Body of pancreas (tissue), 4 donors: ENCODE results near the gene MAST4. TPM values are rescaled to one million over a fixed set of nuclear protein-coding genes. Genes with fewer than 3 reads are reported as not detected.
"Not testable (repeated sequence)": the region's sequence is repeated elsewhere in the genome, so short reads cannot be mapped to it uniquely, and the experiment has no call there.

Source experiments
- ATAC-seq: fragments of 150-250 bp; one replicate; pipeline ENCODE4 v1.9.1; 2016
- DNase-seq, 4 donors: peaks; one replicate each; pipeline ENCODE4 v3.0.0-alpha.2; 2019
- H3K27ac ChIP-seq, 4 donors: fragments of 200-600 bp; sonication (generic); 1 replicate in 3 of 4; 2 replicates in 1 of 4; pipeline versions ENCODE4 v1.5.1 to v1.6.1; 2016 to 2019; ENCODE audit warnings: mild to moderate bottlenecking in 1 of 4, mixed read lengths in 1 of 4, moderate library complexity in 1 of 4
- H3K27me3 ChIP-seq, 2 donors: fragments of 200-600 bp; sonication (generic); one replicate each; pipeline ENCODE4 v1.6.0; 2016; ENCODE audit warnings: mild to moderate bottlenecking in 1 of 2
- H3K36me3 ChIP-seq, 2 donors: fragments of 200-600 bp; sonication (generic); replicated peaks in 1 of 2; 2 replicates each; pipeline ENCODE4 v1.5.1; 2016; ENCODE audit warnings: low read depth in 2 of 2; ENCODE audit not compliant: insufficient read depth in 1 of 2
- H3K4me1 ChIP-seq: fragments of 200-600 bp; sonication (generic); one replicate; pipeline ENCODE4 v1.6.0; 2016
- H3K4me3 ChIP-seq, 2 donors: fragments of 200-600 bp; sonication (generic); 1 replicate in 1 of 2; 2 replicates in 1 of 2; pipeline ENCODE4 v1.5.1; 2016 to 2019
- H3K9me3 ChIP-seq, 3 donors: fragments of 200-600 bp; sonication (generic); 1 replicate in 2 of 3; 2 replicates in 1 of 3; pipeline ENCODE4 v1.5.1; 2016
- POLR2A ChIP-seq, 3 donors: fragments of 450-650 bp; IDR thresholded peaks; one replicate each; pipeline ENCODE4 v1.6.1; 2016; ENCODE audit warnings: antibody characterized with exemption in 3 of 3, mild to moderate bottlenecking in 2 of 3
- WGBS, 2 donors: methylation state at CpG; one replicate each; pipeline ENCODE4 v1.1.5; 2017; 5-methylcytosine and 5-hydroxymethylcytosine counted together
- intact Hi-C: fragments of 100-400 bp; cut with DNase I; formaldehyde crosslinking; loops from one replicate; pipeline ENCODE4 v1.15.1; 2023
- total RNA-seq, 2 donors: library from RNA; depleted of rRNA; stranded (reverse); fragments of >200 nt; gene quantifications; one replicate each; pipeline ENCODE4 v1.1.0, GENCODE V29; 2016
- TF ChIP-seq, protein P1 (sequence below), 7 experiments: fragments of 450-650 bp in 4 of 7; fragments of 200-600 bp in 3 of 7; sonication (generic) in 3 of 7; IDR thresholded peaks; one replicate each; pipeline ENCODE4 v1.5.1; 2016 to 2019; ENCODE audit warnings: antibody characterized with exemption in 7 of 7

MAST4 gene
- total RNA-seq, 2 donors from 2014 or later = 17.9 to 29.7 TPM

DNA sequence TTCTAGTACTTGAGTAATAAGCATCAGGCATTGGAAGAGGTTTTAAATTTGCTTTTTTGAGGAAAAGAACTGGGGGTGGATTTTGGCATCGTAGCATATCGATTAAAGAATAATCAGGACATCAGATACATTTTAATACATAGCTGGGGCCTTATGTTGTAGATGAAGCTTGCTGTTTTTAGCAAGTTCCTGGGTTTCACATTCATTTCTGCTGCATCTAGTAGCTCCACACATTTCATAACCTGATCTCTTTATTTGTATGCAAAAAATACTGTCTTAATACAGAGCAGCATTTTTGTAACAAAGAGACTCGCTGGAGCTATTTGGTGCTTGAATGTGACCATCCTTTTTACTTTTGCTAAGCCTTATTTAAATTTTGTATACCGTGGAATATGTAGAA, 571.9 kb downstream of the MAST4 start:
- intact Hi-C loops = loop anchor here (5.0 kb wide), 1 partner anchor 34 kb away; no protein-coding TSS in a partner anchor
- Histone ChIP-seq H3K4me3 (no peak overlapping the region), H3K9me3 (no peaks in the 10 kb centered on the region), H3K27me3 (no peaks in the 10 kb centered on the region), H3K27ac (no peak overlapping the region), H3K4me1 (peaks cover 11% of the 10 kb centered on the region), H3K36me3 (peaks cover 0 to 10% of the 10 kb centered on the region in 2 donors)
- 89 to 92% methylated on average over 4 of the region's 4 CpGs for WGBS, 2 donors
- ATAC-seq (no peak), DNase-seq (no peak)
- TF ChIP-seq, protein P1, sequence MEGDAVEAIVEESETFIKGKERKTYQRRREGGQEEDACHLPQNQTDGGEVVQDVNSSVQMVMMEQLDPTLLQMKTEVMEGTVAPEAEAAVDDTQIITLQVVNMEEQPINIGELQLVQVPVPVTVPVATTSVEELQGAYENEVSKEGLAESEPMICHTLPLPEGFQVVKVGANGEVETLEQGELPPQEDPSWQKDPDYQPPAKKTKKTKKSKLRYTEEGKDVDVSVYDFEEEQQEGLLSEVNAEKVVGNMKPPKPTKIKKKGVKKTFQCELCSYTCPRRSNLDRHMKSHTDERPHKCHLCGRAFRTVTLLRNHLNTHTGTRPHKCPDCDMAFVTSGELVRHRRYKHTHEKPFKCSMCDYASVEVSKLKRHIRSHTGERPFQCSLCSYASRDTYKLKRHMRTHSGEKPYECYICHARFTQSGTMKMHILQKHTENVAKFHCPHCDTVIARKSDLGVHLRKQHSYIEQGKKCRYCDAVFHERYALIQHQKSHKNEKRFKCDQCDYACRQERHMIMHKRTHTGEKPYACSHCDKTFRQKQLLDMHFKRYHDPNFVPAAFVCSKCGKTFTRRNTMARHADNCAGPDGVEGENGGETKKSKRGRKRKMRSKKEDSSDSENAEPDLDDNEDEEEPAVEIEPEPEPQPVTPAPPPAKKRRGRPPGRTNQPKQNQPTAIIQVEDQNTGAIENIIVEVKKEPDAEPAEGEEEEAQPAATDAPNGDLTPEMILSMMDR (IDR thresholded peaks at IDR 0.05) = no peak
- TF ChIP-seq POLR2A (IDR thresholded peaks at IDR 0.05) = no peak

DNA sequence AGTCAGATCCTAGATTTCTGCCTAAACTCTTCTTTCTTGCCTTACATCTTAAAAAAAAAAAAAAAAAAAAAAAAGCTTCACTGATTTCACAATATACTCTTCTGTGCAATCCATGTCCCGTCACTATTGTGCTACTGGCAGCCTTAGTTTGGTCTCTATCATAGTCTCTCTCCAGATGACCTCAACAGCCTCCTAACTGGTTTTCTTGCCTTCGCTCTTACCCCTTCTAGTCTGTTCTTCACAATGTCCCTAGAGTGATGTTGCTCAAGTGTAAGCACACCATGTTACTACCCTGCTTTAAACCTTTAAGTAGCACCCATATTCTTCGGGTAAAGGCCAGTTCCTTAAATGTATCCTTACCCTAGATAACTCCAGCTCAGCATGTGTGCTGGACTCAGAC, 574.6 kb downstream of the MAST4 start:
- Histone ChIP-seq H3K4me3 (no peak overlapping the region), H3K27ac (no peak overlapping the region), H3K27me3 (no peaks in the 10 kb centered on the region), H3K9me3 (no peaks in the 10 kb centered on the region), H3K36me3 (no peaks in the 10 kb centered on the region), H3K4me1 (peaks cover 10% of the 10 kb centered on the region)
- no peak for TF ChIP-seq POLR2A (IDR thresholded peaks at IDR 0.05)
- TF ChIP-seq, protein P1 (IDR thresholded peaks at IDR 0.05) = no peak
- 82 to 89% methylated on average over 3 of the region's 3 CpGs for WGBS, 2 donors
- intact Hi-C loops = no loop called here
- no peak for DNase-seq
- no peak for ATAC-seq

DNA sequence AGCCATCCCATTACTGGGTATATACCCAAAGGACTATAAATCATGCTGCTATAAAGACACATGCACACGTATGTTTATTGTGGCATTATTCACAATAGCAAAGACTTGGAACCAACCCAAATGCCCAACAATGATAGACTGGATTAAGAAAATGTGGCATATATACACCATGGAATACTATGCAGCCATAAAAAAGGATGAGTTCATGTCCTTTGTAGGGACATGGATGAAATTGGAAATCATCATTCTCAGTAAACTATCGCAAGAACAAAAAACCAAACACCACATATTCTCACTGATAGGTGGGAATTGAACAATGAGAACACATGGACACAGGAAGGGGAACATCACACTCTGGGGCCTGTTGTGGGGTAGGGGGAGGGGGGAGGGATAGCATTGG, 577.2 kb downstream of the MAST4 start:
- H3K27me3 ChIP-seq, H3K27ac ChIP-seq, intact Hi-C loops, H3K4me3 ChIP-seq, H3K36me3 ChIP-seq, DNase-seq, ATAC-seq, H3K4me1 ChIP-seq, H3K9me3 ChIP-seq: not testable (repeated sequence)
- WGBS, 2 donors = no CpG with 5 or more reads among the region's 2 CpGs

GRCh38 chr5:67173959-67174358, 577.8 kb downstream of the MAST4 start:
- Histone ChIP-seq H3K4me3 (no peak overlapping the region), H3K4me1 (no peaks in the 10 kb centered on the region), H3K36me3 (no peaks in the 10 kb centered on the region), H3K9me3 (no peaks in the 10 kb centered on the region), H3K27ac (no peak overlapping the region), H3K27me3 (no peaks in the 10 kb centered on the region)
- intact Hi-C loops = no loop called here
- no peak for DNase-seq
- TF ChIP-seq POLR2A (IDR thresholded peaks at IDR 0.05) = no peak
- TF ChIP-seq, protein P1 (IDR thresholded peaks at IDR 0.05) = no peak
- 100% methylated on average over 1 of the region's 1 CpG for WGBS, 2 donors
- ATAC-seq = no peak

DNA sequence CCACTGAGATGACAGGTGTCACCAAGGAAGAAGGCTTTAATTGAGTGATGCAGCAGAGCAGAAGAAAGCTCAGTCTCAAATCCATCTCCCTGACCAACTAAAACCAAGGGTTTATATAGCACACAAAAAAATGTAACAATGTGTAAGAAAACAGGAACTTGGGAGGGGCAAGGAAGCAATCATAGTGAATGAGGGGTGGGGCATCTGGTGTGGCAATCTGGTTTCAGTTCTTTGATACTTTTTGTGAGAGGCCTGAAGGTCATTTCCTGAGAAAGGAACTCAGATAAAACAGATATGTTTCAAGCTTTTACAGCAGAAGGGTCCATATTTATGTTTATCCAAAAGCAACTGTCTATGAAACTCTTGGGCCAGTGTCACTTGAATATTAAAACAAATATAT, 580.7 kb downstream of the MAST4 start:
- H3K27ac ChIP-seq = no peak overlapping the region
- TF ChIP-seq POLR2A (IDR thresholded peaks at IDR 0.05) = no peak
- TF ChIP-seq, protein P1 (IDR thresholded peaks at IDR 0.05) = no peak
- H3K36me3 ChIP-seq = no peaks in the 10 kb centered on the region
- DNase-seq (no peak), ATAC-seq (no peak)
- intact Hi-C loops = no loop called here
- no peaks in the 10 kb centered on the region for H3K4me1 ChIP-seq
- H3K9me3 ChIP-seq = no peaks in the 10 kb centered on the region
- no peak overlapping the region for H3K4me3 ChIP-seq
- H3K27me3 ChIP-seq = no peaks in the 10 kb centered on the region
